Measurements from ENCODE around the gene FAAP100. TPM values are rescaled to one million over a fixed set of nuclear protein-coding genes. Genes with fewer than 3 reads are reported as not detected.

Gene FAAP100
- total RNA-seq, 1 donor from 2014 or later: 29.3 TPM

- DNase-seq (ENCODE audit: low read depth): peak; percentile 85
Measured at GRCh38 chr17:81556175-81556691, 4.1 kb upstream of the FAAP100 start.

GRCh38 chr17:81553616-81554181, 1.5 kb upstream of the FAAP100 start:
- peak; percentile 86 for DNase-seq (ENCODE audit: low read depth)

- DNase-seq (ENCODE audit: low read depth): peak; percentile 84
Measured at GRCh38 chr17:81553018-81553615, 964 bp upstream of the FAAP100 start.

GRCh38 chr17:81551458-81552243, 502 bp downstream of the FAAP100 start:
- DNase-seq (ENCODE audit: low read depth): peak; percentile 79

- no peak for DNase-seq (ENCODE audit: low read depth)
Measured at GRCh38 chr17:81550830-81551457, 1.2 kb downstream of the FAAP100 start.

GRCh38 chr17:81550285-81550684, 1.9 kb downstream of the FAAP100 start:
- no peak for DNase-seq (ENCODE audit: low read depth)

- no peak for DNase-seq (ENCODE audit: low read depth)
Measured at GRCh38 chr17:81549826-81550225, 2.3 kb downstream of the FAAP100 start.

GRCh38 chr17:81549031-81549557, 3.1 kb downstream of the FAAP100 start:
- no peak for DNase-seq (ENCODE audit: low read depth)

- no peak for DNase-seq (ENCODE audit: low read depth)
Measured at GRCh38 chr17:81547614-81547982, 4.6 kb downstream of the FAAP100 start.

- no peak for DNase-seq (ENCODE audit: low read depth)
Measured at GRCh38 chr17:81546906-81547613, 5.1 kb downstream of the FAAP100 start.

GRCh38 chr17:81545160-81545949, 6.8 kb downstream of the FAAP100 start:
- DNase-seq (ENCODE audit: low read depth): no peak

GRCh38 chr17:81544281-81544974, 7.7 kb downstream of the FAAP100 start:
- DNase-seq (ENCODE audit: low read depth): no peak

- no peak for DNase-seq (ENCODE audit: low read depth)
Measured at GRCh38 chr17:81543756-81544155, 8.4 kb downstream of the FAAP100 start.

GRCh38 chr17:81543339-81543675, 8.8 kb downstream of the FAAP100 start:
- DNase-seq (ENCODE audit: low read depth): no peak

GRCh38 chr17:81542431-81543338, 9.5 kb downstream of the FAAP100 start:
- no peak for DNase-seq (ENCODE audit: low read depth)

- no peak for DNase-seq (ENCODE audit: low read depth)
Measured at GRCh38 chr17:81541123-81541522, 11.0 kb downstream of the FAAP100 start.

- no peak for DNase-seq (ENCODE audit: low read depth)
Measured at GRCh38 chr17:81540676-81541027, 11.5 kb downstream of the FAAP100 start.

- DNase-seq (ENCODE audit: low read depth): no peak
Measured at GRCh38 chr17:81539961-81540675, 12.0 kb downstream of the FAAP100 start.

All from myocyte (in vitro differentiated cells).